HEK293 (cell line): ENCODE data around the gene DHRS4L2.

Experiments used
- BCL11B ChIP-seq: fragments of 450-650 bp; formaldehyde crosslinking; IDR thresholded peaks from 2 replicates; pipeline ENCODE4 v1.5.1; 2016; ENCODE audit warnings: low read depth, missing biosample characterization, missing genetic modification characterization
- CTCF ChIP-seq: fragments of 450-650 bp; formaldehyde crosslinking; IDR thresholded peaks from 2 replicates; pipeline ENCODE4 v1.5.1; 2016; ENCODE audit warnings: missing biosample characterization, missing genetic modification characterization
- EGR2 ChIP-seq: fragments of 450-650 bp; formaldehyde crosslinking; IDR thresholded peaks from 2 replicates; pipeline ENCODE4 v1.5.1; 2016; ENCODE audit warnings: low read depth, missing biosample characterization, missing genetic modification characterization
- GLI4 ChIP-seq: fragments of 450-650 bp; formaldehyde crosslinking; IDR thresholded peaks from 2 replicates; pipeline ENCODE4 v1.5.1; 2016; ENCODE audit warnings: missing biosample characterization, missing genetic modification characterization
- IKZF3 ChIP-seq: fragments of 450-650 bp; IDR thresholded peaks from 2 replicates; pipeline ENCODE4 v1.5.0; 2018; ENCODE audit warnings: missing biosample characterization, mild to moderate bottlenecking, missing genetic modification characterization, moderate library complexity
- KLF8 ChIP-seq: fragments of 450-650 bp; formaldehyde crosslinking; IDR thresholded peaks from 2 replicates; pipeline ENCODE4 v1.5.1; 2016; ENCODE audit warnings: missing biosample characterization, missing genetic modification characterization
- MYNN ChIP-seq: fragments of 450-650 bp; formaldehyde crosslinking; IDR thresholded peaks from 2 replicates; pipeline ENCODE4 v1.5.1; 2016; ENCODE audit warnings: missing biosample characterization, missing genetic modification characterization, borderline replicate concordance
- PRDM2 ChIP-seq: fragments of 450-650 bp; formaldehyde crosslinking; IDR thresholded peaks from 2 replicates; pipeline ENCODE4 v1.5.1; 2016; ENCODE audit warnings: missing biosample characterization, missing genetic modification characterization, borderline replicate concordance
- RBAK ChIP-seq: fragments of 450-650 bp; formaldehyde crosslinking; IDR thresholded peaks from 2 replicates; pipeline ENCODE4 v1.5.1; 2016; ENCODE audit warnings: missing biosample characterization, missing genetic modification characterization
- SCRT2 ChIP-seq: fragments of 450-650 bp; formaldehyde crosslinking; IDR thresholded peaks from 2 replicates; pipeline ENCODE4 v1.5.1; 2016; ENCODE audit warnings: missing biosample characterization, missing genetic modification characterization
- YY2 ChIP-seq: fragments of 450-650 bp; formaldehyde crosslinking; IDR thresholded peaks from 2 replicates; pipeline ENCODE4 v1.5.1; 2016; ENCODE audit warnings: missing biosample characterization, missing genetic modification characterization
- ZBTB20 ChIP-seq: fragments of 450-650 bp; formaldehyde crosslinking; IDR thresholded peaks from 2 replicates; pipeline ENCODE4 v1.5.1; 2016; ENCODE audit warnings: missing biosample characterization, missing genetic modification characterization
- ZFP3 ChIP-seq: fragments of 450-650 bp; formaldehyde crosslinking; IDR thresholded peaks from 2 replicates; pipeline ENCODE4 v1.5.1; 2016; ENCODE audit warnings: low read depth, missing biosample characterization, missing genetic modification characterization
- ZNF114 ChIP-seq: fragments of 450-650 bp; formaldehyde crosslinking; IDR thresholded peaks from 2 replicates; pipeline ENCODE4 v1.5.0; 2017; ENCODE audit warnings: missing biosample characterization, missing genetic modification characterization
- ZNF138 ChIP-seq: fragments of 450-650 bp; formaldehyde crosslinking; IDR thresholded peaks from 2 replicates; pipeline ENCODE4 v1.5.1; 2016; ENCODE audit warnings: missing biosample characterization, missing genetic modification characterization, borderline replicate concordance
- ZNF155 ChIP-seq: fragments of 450-650 bp; formaldehyde crosslinking; IDR thresholded peaks from 2 replicates; pipeline ENCODE4 v1.5.1; 2016; ENCODE audit warnings: missing biosample characterization, missing genetic modification characterization
- ZNF16 ChIP-seq: fragments of 450-650 bp; formaldehyde crosslinking; IDR thresholded peaks from 2 replicates; pipeline ENCODE4 v1.5.1; 2016; ENCODE audit warnings: low read depth, missing biosample characterization, missing genetic modification characterization
- ZNF211 ChIP-seq: fragments of 450-650 bp; formaldehyde crosslinking; IDR thresholded peaks from 2 replicates; pipeline ENCODE4 v1.5.1; 2016; ENCODE audit warnings: low read depth, missing biosample characterization, missing genetic modification characterization
- ZNF214 ChIP-seq: fragments of 450-650 bp; formaldehyde crosslinking; IDR thresholded peaks from 2 replicates; pipeline ENCODE4 v1.5.1; 2017; ENCODE audit warnings: missing biosample characterization, mild to moderate bottlenecking, missing genetic modification characterization, borderline replicate concordance
- ZNF248 ChIP-seq: fragments of 450-650 bp; formaldehyde crosslinking; IDR thresholded peaks from 2 replicates; pipeline ENCODE4 v1.5.1; 2017; ENCODE audit warnings: missing biosample characterization, missing genetic modification characterization
- ZNF302 ChIP-seq: fragments of 450-650 bp; formaldehyde crosslinking; IDR thresholded peaks from 2 replicates; pipeline ENCODE4 v1.5.1; 2016; ENCODE audit warnings: missing biosample characterization, missing genetic modification characterization, low read depth
- ZNF544 ChIP-seq: fragments of 450-650 bp; formaldehyde crosslinking; IDR thresholded peaks from 2 replicates; pipeline ENCODE4 v1.5.0; 2017; ENCODE audit warnings: missing biosample characterization, missing genetic modification characterization
- ZNF548 ChIP-seq: fragments of 450-650 bp; formaldehyde crosslinking; IDR thresholded peaks from 2 replicates; pipeline ENCODE4 v1.5.1; 2016; ENCODE audit warnings: missing biosample characterization, missing genetic modification characterization
- ZNF558 ChIP-seq: fragments of 450-650 bp; formaldehyde crosslinking; IDR thresholded peaks from 2 replicates; pipeline ENCODE4 v1.5.1; 2016; ENCODE audit warnings: missing biosample characterization, missing genetic modification characterization
- ZNF571 ChIP-seq: fragments of 450-650 bp; formaldehyde crosslinking; IDR thresholded peaks from 2 replicates; pipeline ENCODE4 v1.5.0; 2017; ENCODE audit warnings: missing biosample characterization, missing genetic modification characterization
- ZNF585B ChIP-seq: fragments of 450-650 bp; formaldehyde crosslinking; IDR thresholded peaks from 2 replicates; pipeline ENCODE4 v1.5.1; 2016; ENCODE audit warnings: missing biosample characterization, missing genetic modification characterization
- ZNF624 ChIP-seq: fragments of 450-650 bp; formaldehyde crosslinking; IDR thresholded peaks from 2 replicates; pipeline ENCODE4 v1.5.1; 2017; ENCODE audit warnings: missing biosample characterization, missing genetic modification characterization
- ZNF626 ChIP-seq: fragments of 450-650 bp; sonication (Bioruptor Pico); formaldehyde crosslinking; IDR thresholded peaks from 2 replicates; pipeline ENCODE4 v1.5.1; 2018; ENCODE audit warnings: missing biosample characterization, missing genetic modification characterization, inconsistent platforms
- ZNF639 ChIP-seq: fragments of 450-650 bp; formaldehyde crosslinking; IDR thresholded peaks from 2 replicates; pipeline ENCODE4 v1.5.1; 2016; ENCODE audit warnings: missing biosample characterization, missing genetic modification characterization
- ZNF645 ChIP-seq: fragments of 450-650 bp; formaldehyde crosslinking; IDR thresholded peaks from 2 replicates; pipeline ENCODE4; 2016; ENCODE audit warnings: missing biosample characterization, missing genetic modification characterization
- ZNF777 ChIP-seq: fragments of 450-650 bp; formaldehyde crosslinking; IDR thresholded peaks from 2 replicates; pipeline ENCODE4 v1.5.1; 2017; ENCODE audit warnings: missing biosample characterization, missing genetic modification characterization, borderline replicate concordance
- ZNF830 ChIP-seq: fragments of 450-650 bp; IDR thresholded peaks from 2 replicates; pipeline ENCODE4 v1.5.0; 2018; ENCODE audit warnings: missing biosample characterization, missing genetic modification characterization, low read depth, mild to moderate bottlenecking, moderate library complexity

The DHRS4L2 gene

GRCh38 chr14:24036169-24036962 lies 47.6 kb downstream of the DHRS4L2 start (continued):
- TF ChIP-seq ZNF214 (tag by site-specific recombination) (no peak), ZNF548 (tag by site-specific recombination) (no peak; the same call in 1 of the 2 replicates), IKZF3 (tag by site-specific recombination) (peak; percentile 54), ZBTB20 (tag by site-specific recombination) (peak; percentile 92), ZNF777 (tag by site-specific recombination) (no peak), ZNF585B (tag by site-specific recombination) (no peak), EGR2 (tag by site-specific recombination) (no peak), ZNF544 (tag by site-specific recombination) (no peak), ZFP3 (tag by site-specific recombination) (no peak), ZNF558 (tag by site-specific recombination) (no peak), ZNF114 (no peak), ZNF645 (tag by site-specific recombination) (no peak), ZNF248 (tag by site-specific recombination) (no peak), RBAK (tag by site-specific recombination) (no peak), BCL11B (tag by site-specific recombination) (no peak), ZNF16 (tag by site-specific recombination) (no peak), ZNF830 (tag by site-specific recombination) (no peak), CTCF (tag by site-specific recombination) (peak; percentile 89), ZNF626 (tag by site-specific recombination) (no peak), YY2 (tag by site-specific recombination) (no peak), ZNF302 (tag by site-specific recombination) (no peak), PRDM2 (no peak), SCRT2 (tag by site-specific recombination) (no peak), ZNF138 (tag by site-specific recombination) (no peak), ZNF211 (tag by site-specific recombination) (no peak), KLF8 (tag by site-specific recombination) (peak; percentile 73), ZNF639 (tag by site-specific recombination) (peak; percentile 84), ZNF571 (no peak), GLI4 (tag by site-specific recombination) (peak; percentile 40; the same call in 1 of the 2 replicates), ZNF624 (no peak), MYNN (tag by site-specific recombination) (no peak), ZNF155 (tag by site-specific recombination) (no peak)
